Activated T-cell treated with anti-CD3 and anti-CD28 coated beads, Interleukin-2, amount 50 U/mL, for 72 hours (primary cell): ENCODE measurements around the gene UCP3. TPM values are rescaled to one million over a fixed set of nuclear protein-coding genes. Genes with fewer than 3 reads are reported as not detected.

Source experiments
- ATAC-seq, 2 donors: fragments of 150-1000 bp; cut with Tn5 transposase; replicated peaks in 1 of 2; 2 replicates each; pipeline ENCODE4 v1.10.0; 2021; ENCODE audit warnings: moderate library complexity in 2 of 2, mild to moderate bottlenecking in 1 of 2
- DNase-seq, 2 donors: peaks; one replicate each; pipeline ENCODE4 v3.0.0; 2021 to 2022; ENCODE audit warnings: mixed read lengths in 1 of 2
- H3K27ac Mint-ChIP-seq: one replicate; pipeline ENCODE4 v1.8.0; 2022; ENCODE audit warnings: mild to moderate bottlenecking, moderate library complexity, mixed read lengths
- H3K27me3 Mint-ChIP-seq: one replicate; pipeline ENCODE4 v1.8.0; 2022; ENCODE audit warnings: low read depth, mixed read lengths
- H3K36me3 Mint-ChIP-seq, 2 donors: one replicate each; pipeline ENCODE4 v1.8.0; 2022; ENCODE audit warnings: mixed read lengths in 2 of 2, mild to moderate bottlenecking in 1 of 2; ENCODE audit not compliant: insufficient read depth in 2 of 2
- H3K4me1 Mint-ChIP-seq: one replicate; pipeline ENCODE4 v1.8.0; 2022; ENCODE audit warnings: low read depth, mixed read lengths
- H3K4me3 Mint-ChIP-seq, 2 donors: one replicate each; pipeline ENCODE4 v1.8.0; 2022; ENCODE audit warnings: mild to moderate bottlenecking in 2 of 2, mixed read lengths in 2 of 2, moderate library complexity in 2 of 2
- H3K9me3 Mint-ChIP-seq, 2 donors: one replicate each; pipeline ENCODE4 v1.8.0; 2022; ENCODE audit warnings: mixed read lengths in 2 of 2
- total RNA-seq, 2 donors: library from RNA; stranded (reverse); gene quantifications; one replicate each; pipeline ENCODE4 v1.2.3, GENCODE V29; 2022

Gene UCP3
- total RNA-seq, 2 donors from 2014 or later = 3.7 to 5.4 TPM

DNA sequence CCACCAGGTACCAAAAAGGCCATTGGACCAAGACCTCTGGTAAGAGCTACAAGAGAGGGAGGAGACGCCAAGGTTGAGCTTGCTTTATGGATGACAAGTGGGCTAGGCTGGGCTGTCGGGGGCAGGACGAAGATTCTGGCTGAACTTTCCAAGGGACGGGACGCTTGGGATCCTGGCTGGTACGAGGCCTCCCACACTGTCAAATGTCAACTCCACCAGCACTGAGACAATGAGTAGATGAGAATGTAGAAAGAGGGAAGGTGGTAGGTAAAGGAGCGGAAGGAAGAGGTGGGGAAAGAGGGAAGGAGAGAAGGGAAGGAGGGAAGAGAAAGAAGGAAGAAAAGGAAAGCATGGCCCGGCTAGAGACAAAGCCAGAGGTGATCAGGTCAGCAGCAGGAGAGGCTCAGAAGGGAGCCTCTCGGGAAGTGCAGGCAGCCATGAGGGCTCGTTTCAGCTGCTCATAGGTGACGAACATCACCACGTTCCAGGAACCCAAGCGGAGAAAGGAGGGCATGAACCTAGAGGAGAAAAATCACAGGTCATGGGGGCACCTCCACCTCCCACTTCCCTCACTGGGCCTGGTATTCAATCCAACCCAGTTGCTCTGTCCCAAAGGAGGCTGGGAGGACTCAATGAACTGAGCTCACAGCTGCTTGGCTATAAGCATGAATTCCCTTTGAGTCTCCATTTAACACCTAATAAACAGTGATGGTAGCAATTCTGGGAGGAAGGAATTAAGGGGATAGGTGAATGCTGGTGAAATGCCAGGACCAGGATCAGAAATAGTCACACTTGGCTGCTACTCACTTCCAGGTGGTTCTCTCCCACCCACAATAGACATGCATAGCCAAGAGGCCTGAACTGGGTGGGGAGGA is 34.0 kb downstream of the UCP3 start:
- Mint-ChIP-seq H3K27me3 (no peaks in the 10 kb centered on the region), H3K36me3 (peaks cover 31 to 43% of the 10 kb centered on the region in 2 donors), H3K27ac (peak overlapping the region; percentile 71), H3K4me3 (peak overlapping the region; percentile 16 to 64), H3K9me3 (no peaks in the 10 kb centered on the region), H3K4me1 (peaks cover 95% of the 10 kb centered on the region)
- ATAC-seq = peak in 1 of 2 donors; percentile 1
- no peak for DNase-seq

GRCh38 chr11:73972620-73973449 is 36.0 kb downstream of the UCP3 start:
- H3K9me3 Mint-ChIP-seq = no peaks in the 10 kb centered on the region
- H3K36me3 Mint-ChIP-seq = peaks cover 22 to 30% of the 10 kb centered on the region in 2 donors
- H3K27me3 Mint-ChIP-seq = no peaks in the 10 kb centered on the region
- ATAC-seq = no peak
- no peak for DNase-seq
- H3K27ac Mint-ChIP-seq = peak overlapping the region; percentile 77
- H3K4me3 Mint-ChIP-seq = no peak overlapping the region
- H3K4me1 Mint-ChIP-seq = peaks cover 93% of the 10 kb centered on the region

DNA sequence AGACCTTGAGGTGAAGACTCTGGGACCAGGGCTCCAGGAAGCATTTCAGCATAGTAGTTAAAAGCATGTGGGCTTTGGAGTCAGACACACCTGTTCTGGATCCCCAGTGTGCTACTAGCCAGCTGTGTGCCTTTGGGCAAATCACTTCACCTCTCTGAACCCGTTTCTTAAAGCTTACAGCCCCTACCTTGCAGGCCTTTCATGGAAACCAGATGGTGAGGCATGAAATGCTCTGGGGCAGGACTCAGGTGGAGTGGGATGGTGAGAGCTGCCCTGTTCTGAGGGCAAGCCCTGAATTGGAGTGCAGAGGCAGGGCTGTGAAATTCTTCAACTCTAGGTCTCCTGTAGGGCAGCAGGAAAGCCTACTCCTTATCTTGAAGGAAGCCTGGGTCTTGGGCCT is 36.7 kb downstream of the UCP3 start:
- Mint-ChIP-seq H3K36me3 (peaks cover 18 to 25% of the 10 kb centered on the region in 2 donors), H3K27ac (peak overlapping the region; percentile 8), H3K4me3 (no peak overlapping the region), H3K9me3 (no peaks in the 10 kb centered on the region), H3K4me1 (peaks cover 86% of the 10 kb centered on the region), H3K27me3 (no peaks in the 10 kb centered on the region)
- no peak for ATAC-seq
- DNase-seq = no peak

DNA sequence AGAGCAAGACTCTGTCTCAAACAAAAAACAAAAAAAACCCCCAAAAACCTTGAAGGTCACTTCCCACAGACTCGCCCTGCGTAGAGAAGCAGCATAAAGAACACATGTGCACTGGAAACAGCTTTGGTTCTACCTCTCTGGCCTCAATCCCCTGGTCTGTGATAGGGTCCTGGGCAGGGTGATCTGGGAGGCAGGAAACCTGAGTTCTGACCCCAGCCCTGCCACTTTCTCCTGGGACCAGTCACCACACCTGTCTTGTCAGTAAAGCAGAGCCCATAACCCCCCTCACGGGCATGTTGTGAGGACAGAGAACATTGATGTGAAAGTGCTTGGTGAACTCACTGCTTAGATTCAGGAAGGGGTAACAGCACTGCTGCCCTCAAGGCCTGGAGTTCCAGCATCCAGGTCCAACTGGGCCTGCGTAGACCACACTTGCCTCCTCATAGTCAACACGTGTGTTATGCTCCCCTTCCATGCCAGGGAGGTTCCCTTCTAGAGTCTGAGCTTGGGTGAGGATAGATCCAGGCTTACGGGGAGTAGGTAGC is 37.6 kb downstream of the UCP3 start:
- Mint-ChIP-seq H3K4me1 (peaks cover 77% of the 10 kb centered on the region), H3K27ac (peak overlapping the region; percentile 64), H3K27me3 (no peaks in the 10 kb centered on the region), H3K36me3 (peaks cover 14 to 19% of the 10 kb centered on the region in 2 donors), H3K9me3 (no peaks in the 10 kb centered on the region), H3K4me3 (no peak overlapping the region)
- ATAC-seq (peak in 1 of 2 donors; percentile 3), DNase-seq (no peak)

GRCh38 chr11:73969991-73970800 is 38.7 kb downstream of the UCP3 start:
- Mint-ChIP-seq H3K27me3 (no peaks in the 10 kb centered on the region), H3K4me3 (no peak overlapping the region), H3K36me3 (peaks cover 8 to 9% of the 10 kb centered on the region in 2 donors), H3K4me1 (peaks cover 66% of the 10 kb centered on the region), H3K27ac (peak overlapping the region; percentile 83), H3K9me3 (no peaks in the 10 kb centered on the region)
- ATAC-seq = peak in 1 of 2 donors; percentile 8
- DNase-seq = no peak

DNA sequence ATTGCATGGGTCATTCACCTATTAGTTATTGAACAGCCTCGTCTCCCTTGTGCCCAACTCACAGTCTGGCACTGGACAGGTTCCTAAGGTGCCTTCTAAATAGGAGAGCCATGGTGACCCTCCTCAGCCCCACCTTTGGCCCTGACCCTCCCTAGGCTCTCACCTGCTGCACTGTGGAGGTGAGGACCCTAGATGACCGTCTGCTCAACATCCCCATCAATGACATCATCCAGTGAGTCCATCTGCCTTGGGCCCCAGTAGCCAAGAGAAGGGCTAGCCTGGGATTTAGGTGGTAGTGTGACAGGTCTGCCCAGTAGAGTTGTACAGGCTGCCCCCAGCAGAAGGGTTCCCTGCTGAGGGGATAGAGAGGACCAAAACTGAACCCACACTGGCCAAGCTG is 39.8 kb downstream of the UCP3 start:
- H3K36me3 Mint-ChIP-seq = no peaks in the 10 kb centered on the region
- H3K27ac Mint-ChIP-seq = peak overlapping the region; percentile 45
- H3K4me3 Mint-ChIP-seq = no peak overlapping the region
- H3K4me1 Mint-ChIP-seq = peaks cover 63% of the 10 kb centered on the region
- no peak for DNase-seq
- H3K27me3 Mint-ChIP-seq = no peaks in the 10 kb centered on the region
- no peaks in the 10 kb centered on the region for H3K9me3 Mint-ChIP-seq
- ATAC-seq = no peak

GRCh38 chr11:73968356-73968966 is 40.4 kb downstream of the UCP3 start:
- H3K4me1 Mint-ChIP-seq = peaks cover 60% of the 10 kb centered on the region
- peak overlapping the region; percentile 61 for H3K27ac Mint-ChIP-seq
- H3K36me3 Mint-ChIP-seq = no peaks in the 10 kb centered on the region
- H3K4me3 Mint-ChIP-seq = no peak overlapping the region
- no peaks in the 10 kb centered on the region for H3K27me3 Mint-ChIP-seq
- ATAC-seq (no peak), DNase-seq (no peak)
- no peaks in the 10 kb centered on the region for H3K9me3 Mint-ChIP-seq

- DNase-seq = no peak
- H3K9me3 Mint-ChIP-seq = no peaks in the 10 kb centered on the region
- H3K36me3 Mint-ChIP-seq = no peaks in the 10 kb centered on the region
- H3K27ac Mint-ChIP-seq = no peak overlapping the region
- H3K4me1 Mint-ChIP-seq = peaks cover 37% of the 10 kb centered on the region
- H3K4me3 Mint-ChIP-seq = no peak overlapping the region
- no peaks in the 10 kb centered on the region for H3K27me3 Mint-ChIP-seq
- ATAC-seq = no peak
Measured at GRCh38 chr11:73965764-73966121, 43.1 kb downstream of the UCP3 start.

DNA sequence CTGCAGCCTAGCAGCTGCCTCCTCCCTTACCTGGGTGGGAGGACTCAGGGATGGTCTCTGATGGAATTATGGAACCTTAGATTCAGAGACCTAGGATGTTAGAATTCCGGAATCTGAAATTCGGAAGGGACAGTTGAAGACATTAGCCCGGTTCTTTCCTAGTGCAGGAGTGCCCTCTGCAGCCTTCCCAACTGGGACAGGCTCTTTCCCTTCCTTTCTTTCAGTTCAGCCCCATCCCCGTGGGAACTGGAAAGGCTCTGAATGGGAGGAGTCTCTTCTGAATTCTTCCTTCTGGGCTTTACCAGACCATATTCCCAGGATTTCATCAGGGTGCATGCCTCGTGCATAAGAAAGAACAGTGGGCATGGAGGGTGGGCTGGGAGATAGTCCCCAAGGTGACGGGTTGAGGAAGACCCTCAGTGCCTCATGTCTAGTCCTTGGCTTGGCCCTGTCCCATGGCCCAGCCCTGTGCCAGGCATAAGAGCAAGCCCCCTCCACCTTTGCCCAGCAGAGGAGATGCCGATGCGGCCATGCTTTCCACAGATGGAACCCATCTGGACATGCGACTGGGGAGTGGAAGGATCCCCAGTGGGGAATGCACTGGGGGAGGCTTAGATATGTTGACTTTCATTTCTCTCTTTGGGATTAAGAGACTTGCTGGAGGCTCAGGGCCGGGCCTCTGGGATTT is 43.7 kb downstream of the UCP3 start:
- DNase-seq (no peak), ATAC-seq (no peak)
- H3K27me3 Mint-ChIP-seq = no peaks in the 10 kb centered on the region
- H3K4me1 Mint-ChIP-seq = peaks cover 33% of the 10 kb centered on the region
- H3K4me3 Mint-ChIP-seq = peak overlapping the region; percentile 42 to 45
- no peaks in the 10 kb centered on the region for H3K36me3 Mint-ChIP-seq
- H3K9me3 Mint-ChIP-seq = no peaks in the 10 kb centered on the region
- H3K27ac Mint-ChIP-seq = no peak overlapping the region

- ATAC-seq = peak in 1 of 2 donors; percentile 5
Measured at GRCh38 chr11:73963861-73964260, 45.0 kb downstream of the UCP3 start.

GRCh38 chr11:73962101-73962705 is 46.7 kb downstream of the UCP3 start:
- Mint-ChIP-seq H3K4me1 (peaks cover 12% of the 10 kb centered on the region), H3K4me3 (no peak overlapping the region), H3K27ac (no peak overlapping the region), H3K27me3 (peaks cover 5% of the 10 kb centered on the region), H3K36me3 (no peaks in the 10 kb centered on the region), H3K9me3 (no peaks in the 10 kb centered on the region)
- DNase-seq = no peak
- ATAC-seq = no peak

More at GRCh38 chr11:73963861-73964260, 45.0 kb downstream of the UCP3 start:
- H3K4me3 Mint-ChIP-seq = peak overlapping the region in 1 of 2 donors; percentile 45
- H3K9me3 Mint-ChIP-seq = no peaks in the 10 kb centered on the region
- H3K36me3 Mint-ChIP-seq = no peaks in the 10 kb centered on the region
- no peaks in the 10 kb centered on the region for H3K27me3 Mint-ChIP-seq
- peaks cover 20% of the 10 kb centered on the region for H3K4me1 Mint-ChIP-seq
- no peak for DNase-seq
- peak overlapping the region; percentile 58 for H3K27ac Mint-ChIP-seq
